HG03064 (cell line): ENCODE results near the gene DDX10.

Experiments used
- ATAC-seq: cut with Tn5 transposase; IDR thresholded peaks from one replicate; pipeline ENCODE4 v1.9.1; 2021; ENCODE audit warnings: low read depth; ENCODE audit not compliant: unreplicated experiment

DDX10 gene

GRCh38 chr11:108895579-108896480 lies 231.0 kb downstream of the DDX10 start:
- ATAC-seq: peak; percentile 92

GRCh38 chr11:108897071-108897481 lies 232.2 kb downstream of the DDX10 start:
- ATAC-seq: no peak

- no peak for ATAC-seq
These were observed 233.0 kb downstream of the DDX10 start for GRCh38 chr11:108897916-108898315.

- no peak for ATAC-seq
These were observed 236.5 kb downstream of the DDX10 start for GRCh38 chr11:108901359-108901758.

GRCh38 chr11:108902027-108902469 lies 237.2 kb downstream of the DDX10 start:
- ATAC-seq: no peak

GRCh38 chr11:108904480-108904879 lies 239.6 kb downstream of the DDX10 start:
- no peak for ATAC-seq

- no peak for ATAC-seq
These were observed 241.5 kb downstream of the DDX10 start for GRCh38 chr11:108906329-108906728.

- no peak for ATAC-seq
These were observed 242.0 kb downstream of the DDX10 start for GRCh38 chr11:108906826-108907225.

- no peak for ATAC-seq
These were observed 244.2 kb downstream of the DDX10 start for GRCh38 chr11:108909041-108909440.

GRCh38 chr11:108909921-108910320 lies 245.1 kb downstream of the DDX10 start:
- ATAC-seq: no peak

GRCh38 chr11:108912581-108912980 lies 247.7 kb downstream of the DDX10 start:
- ATAC-seq: no peak

GRCh38 chr11:108913204-108913603 lies 248.3 kb downstream of the DDX10 start:
- ATAC-seq: no peak

- ATAC-seq: no peak
These were observed 249.3 kb downstream of the DDX10 start for GRCh38 chr11:108914211-108914610.

GRCh38 chr11:108914981-108915380 lies 250.1 kb downstream of the DDX10 start:
- ATAC-seq: no peak

GRCh38 chr11:108915666-108916065 lies 250.8 kb downstream of the DDX10 start:
- no peak for ATAC-seq

GRCh38 chr11:108916290-108916689 lies 251.4 kb downstream of the DDX10 start:
- no peak for ATAC-seq

- ATAC-seq: no peak
These were observed 252.1 kb downstream of the DDX10 start for GRCh38 chr11:108916935-108917334.

GRCh38 chr11:108921211-108921610 lies 256.3 kb downstream of the DDX10 start:
- ATAC-seq: no peak

- no peak for ATAC-seq
These were observed 257.4 kb downstream of the DDX10 start for GRCh38 chr11:108922241-108922640.

GRCh38 chr11:108923413-108923812 lies 258.5 kb downstream of the DDX10 start:
- ATAC-seq: no peak

GRCh38 chr11:108926171-108926840 lies 261.4 kb downstream of the DDX10 start:
- ATAC-seq: no peak
